GM12872 (cell line): ENCODE results near the gene ZNF280C.

Source experiments
- TF ChIP-seq, protein P1 (sequence below): IDR thresholded peaks from 3 replicates; pipeline ENCODE4 v1.5.1; 2011; ENCODE audit warnings: low read depth, mild to moderate bottlenecking, low read length, moderate library complexity; ENCODE audit not compliant: insufficient read depth

The ZNF280C gene

DNA sequence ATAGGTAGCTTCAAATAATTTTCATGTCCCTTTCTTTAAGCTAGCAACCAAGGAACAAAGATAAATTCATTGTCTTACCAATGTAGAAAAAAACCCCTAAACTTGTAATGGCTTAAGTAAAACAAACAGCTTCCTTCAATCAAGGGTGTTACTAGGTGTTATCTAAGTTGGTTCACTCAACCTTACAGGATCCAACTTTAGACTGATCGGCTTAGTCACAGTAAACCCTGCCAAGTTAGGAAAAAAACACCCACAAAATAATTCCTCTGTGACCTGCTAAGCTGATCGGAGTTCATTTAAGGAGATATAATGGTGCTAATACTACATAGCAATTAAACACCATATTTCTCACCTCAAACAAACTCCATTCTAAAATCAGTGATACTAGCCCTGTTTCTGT is 113.1 kb downstream of the ZNF280C start:
- TF ChIP-seq, protein P1, sequence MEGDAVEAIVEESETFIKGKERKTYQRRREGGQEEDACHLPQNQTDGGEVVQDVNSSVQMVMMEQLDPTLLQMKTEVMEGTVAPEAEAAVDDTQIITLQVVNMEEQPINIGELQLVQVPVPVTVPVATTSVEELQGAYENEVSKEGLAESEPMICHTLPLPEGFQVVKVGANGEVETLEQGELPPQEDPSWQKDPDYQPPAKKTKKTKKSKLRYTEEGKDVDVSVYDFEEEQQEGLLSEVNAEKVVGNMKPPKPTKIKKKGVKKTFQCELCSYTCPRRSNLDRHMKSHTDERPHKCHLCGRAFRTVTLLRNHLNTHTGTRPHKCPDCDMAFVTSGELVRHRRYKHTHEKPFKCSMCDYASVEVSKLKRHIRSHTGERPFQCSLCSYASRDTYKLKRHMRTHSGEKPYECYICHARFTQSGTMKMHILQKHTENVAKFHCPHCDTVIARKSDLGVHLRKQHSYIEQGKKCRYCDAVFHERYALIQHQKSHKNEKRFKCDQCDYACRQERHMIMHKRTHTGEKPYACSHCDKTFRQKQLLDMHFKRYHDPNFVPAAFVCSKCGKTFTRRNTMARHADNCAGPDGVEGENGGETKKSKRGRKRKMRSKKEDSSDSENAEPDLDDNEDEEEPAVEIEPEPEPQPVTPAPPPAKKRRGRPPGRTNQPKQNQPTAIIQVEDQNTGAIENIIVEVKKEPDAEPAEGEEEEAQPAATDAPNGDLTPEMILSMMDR, result no peak
